Panc1 (cell line): ENCODE data around the gene APLP1.

Experiments used
- POLR2AphosphoS5 ChIP-seq: IDR thresholded peaks from 2 replicates; pipeline ENCODE4 v1.6.1; 2012; ENCODE audit warnings: mild to moderate bottlenecking, low read depth, low read length, moderate library complexity
- SIN3A ChIP-seq: IDR thresholded peaks from 2 replicates; pipeline ENCODE4 v1.6.1; 2012; ENCODE audit warnings: low read depth, mild to moderate bottlenecking, low read length, moderate library complexity, borderline replicate concordance; ENCODE audit not compliant: insufficient read depth
- TCF7L2 ChIP-seq: IDR thresholded peaks from 2 replicates; pipeline ENCODE4 v1.6.1; 2011; ENCODE audit warnings: mild to moderate bottlenecking, low read depth, low read length, inconsistent platforms
- TF ChIP-seq, protein P1 (sequence below): fragments of 450-650 bp; IDR thresholded peaks from 2 replicates; pipeline ENCODE4 v1.5.1; 2017; ENCODE audit warnings: mild to moderate bottlenecking
- TF ChIP-seq, protein P2 (sequence below), 2 experiments: IDR thresholded peaks; 2 replicates each; pipeline ENCODE4 v1.6.1; 2011 to 2012; ENCODE audit warnings: low read depth in 2 of 2, control low read depth in 1 of 2, low read length in 1 of 2, mild to moderate bottlenecking in 1 of 2, moderate library complexity in 1 of 2; ENCODE audit not compliant: insufficient read depth in 1 of 2

DNA sequence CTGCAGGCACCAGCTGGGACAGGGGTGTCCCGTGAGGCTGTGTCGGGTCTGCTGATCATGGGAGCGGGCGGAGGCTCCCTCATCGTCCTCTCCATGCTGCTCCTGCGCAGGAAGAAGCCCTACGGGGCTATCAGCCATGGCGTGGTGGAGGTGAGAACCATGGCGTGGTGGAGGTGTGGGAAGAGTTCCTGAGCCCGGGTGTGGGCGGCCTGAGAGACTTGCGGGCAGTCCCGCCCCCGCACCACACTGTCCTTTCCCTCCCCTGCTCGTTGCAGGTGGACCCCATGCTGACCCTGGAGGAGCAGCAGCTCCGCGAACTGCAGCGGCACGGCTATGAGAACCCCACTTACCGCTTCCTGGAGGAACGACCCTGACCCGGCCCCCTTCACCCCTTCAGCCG lies 10.7 kb downstream of the APLP1 start:
- TF ChIP-seq, protein P1, sequence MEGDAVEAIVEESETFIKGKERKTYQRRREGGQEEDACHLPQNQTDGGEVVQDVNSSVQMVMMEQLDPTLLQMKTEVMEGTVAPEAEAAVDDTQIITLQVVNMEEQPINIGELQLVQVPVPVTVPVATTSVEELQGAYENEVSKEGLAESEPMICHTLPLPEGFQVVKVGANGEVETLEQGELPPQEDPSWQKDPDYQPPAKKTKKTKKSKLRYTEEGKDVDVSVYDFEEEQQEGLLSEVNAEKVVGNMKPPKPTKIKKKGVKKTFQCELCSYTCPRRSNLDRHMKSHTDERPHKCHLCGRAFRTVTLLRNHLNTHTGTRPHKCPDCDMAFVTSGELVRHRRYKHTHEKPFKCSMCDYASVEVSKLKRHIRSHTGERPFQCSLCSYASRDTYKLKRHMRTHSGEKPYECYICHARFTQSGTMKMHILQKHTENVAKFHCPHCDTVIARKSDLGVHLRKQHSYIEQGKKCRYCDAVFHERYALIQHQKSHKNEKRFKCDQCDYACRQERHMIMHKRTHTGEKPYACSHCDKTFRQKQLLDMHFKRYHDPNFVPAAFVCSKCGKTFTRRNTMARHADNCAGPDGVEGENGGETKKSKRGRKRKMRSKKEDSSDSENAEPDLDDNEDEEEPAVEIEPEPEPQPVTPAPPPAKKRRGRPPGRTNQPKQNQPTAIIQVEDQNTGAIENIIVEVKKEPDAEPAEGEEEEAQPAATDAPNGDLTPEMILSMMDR: no peak
- TF ChIP-seq, protein P2, sequence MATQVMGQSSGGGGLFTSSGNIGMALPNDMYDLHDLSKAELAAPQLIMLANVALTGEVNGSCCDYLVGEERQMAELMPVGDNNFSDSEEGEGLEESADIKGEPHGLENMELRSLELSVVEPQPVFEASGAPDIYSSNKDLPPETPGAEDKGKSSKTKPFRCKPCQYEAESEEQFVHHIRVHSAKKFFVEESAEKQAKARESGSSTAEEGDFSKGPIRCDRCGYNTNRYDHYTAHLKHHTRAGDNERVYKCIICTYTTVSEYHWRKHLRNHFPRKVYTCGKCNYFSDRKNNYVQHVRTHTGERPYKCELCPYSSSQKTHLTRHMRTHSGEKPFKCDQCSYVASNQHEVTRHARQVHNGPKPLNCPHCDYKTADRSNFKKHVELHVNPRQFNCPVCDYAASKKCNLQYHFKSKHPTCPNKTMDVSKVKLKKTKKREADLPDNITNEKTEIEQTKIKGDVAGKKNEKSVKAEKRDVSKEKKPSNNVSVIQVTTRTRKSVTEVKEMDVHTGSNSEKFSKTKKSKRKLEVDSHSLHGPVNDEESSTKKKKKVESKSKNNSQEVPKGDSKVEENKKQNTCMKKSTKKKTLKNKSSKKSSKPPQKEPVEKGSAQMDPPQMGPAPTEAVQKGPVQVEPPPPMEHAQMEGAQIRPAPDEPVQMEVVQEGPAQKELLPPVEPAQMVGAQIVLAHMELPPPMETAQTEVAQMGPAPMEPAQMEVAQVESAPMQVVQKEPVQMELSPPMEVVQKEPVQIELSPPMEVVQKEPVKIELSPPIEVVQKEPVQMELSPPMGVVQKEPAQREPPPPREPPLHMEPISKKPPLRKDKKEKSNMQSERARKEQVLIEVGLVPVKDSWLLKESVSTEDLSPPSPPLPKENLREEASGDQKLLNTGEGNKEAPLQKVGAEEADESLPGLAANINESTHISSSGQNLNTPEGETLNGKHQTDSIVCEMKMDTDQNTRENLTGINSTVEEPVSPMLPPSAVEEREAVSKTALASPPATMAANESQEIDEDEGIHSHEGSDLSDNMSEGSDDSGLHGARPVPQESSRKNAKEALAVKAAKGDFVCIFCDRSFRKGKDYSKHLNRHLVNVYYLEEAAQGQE (IDR thresholded peaks at IDR 0.05; ENCODE audit: insufficient read depth in 1 of 2, low read depth in 2 of 2, low read length in 1 of 2): no peak
- TF ChIP-seq TCF7L2: no peak
- no peak for TF ChIP-seq POLR2AphosphoS5
- TF ChIP-seq SIN3A: no peak
